Muscle of back (tissue), 11 donors: ENCODE measurements around the gene TIMM44. TPM values are rescaled to one million over a fixed set of nuclear protein-coding genes. Genes with fewer than 3 reads are reported as not detected.
A peak's percentile ranks its signal among the peaks of the same experiment; 100 is the strongest.

ENCODE experiments used
- DNase-seq, 3 donors: peaks; one replicate each; pipeline versions ENCODE4 v3.0.0 to v3.0.0-alpha.2; 2013
- polyA plus RNA-seq, 10 donors: library from polyadenylated mRNA; unstranded; fragments of 120-200 nt; gene quantifications; one replicate each; pipeline ENCODE4 v1.2.1, GENCODE V29; 2013; ENCODE audit not compliant: insufficient read length in 10 of 10

TIMM44 gene
- polyA plus RNA-seq, 10 donors = 34.7 to 49.3 (median 45.3) TPM

- no peak for DNase-seq
Observed at GRCh38 chr19:7916103-7916954, 27.1 kb downstream of the TIMM44 start.

- DNase-seq = no peak
Observed at GRCh38 chr19:7915250-7916102, 28.0 kb downstream of the TIMM44 start.

- DNase-seq = no peak
Observed at GRCh38 chr19:7914598-7915045, 28.8 kb downstream of the TIMM44 start, which contains the start of gene TGFBR3L. TGFBR3L (plus strand) TSS chr19:7914830.

GRCh38 chr19:7914099-7914498 is 29.4 kb downstream of the TIMM44 start:
- DNase-seq = no peak

GRCh38 chr19:7913652-7914051 is 29.8 kb downstream of the TIMM44 start:
- DNase-seq = no peak

- DNase-seq = no peak
Observed at GRCh38 chr19:7912697-7913564, 30.5 kb downstream of the TIMM44 start.

- DNase-seq = no peak
Observed at GRCh38 chr19:7912144-7912696, 31.2 kb downstream of the TIMM44 start.

GRCh38 chr19:7911508-7912143 is 31.8 kb downstream of the TIMM44 start:
- DNase-seq = no peak

- DNase-seq = no peak
Observed at GRCh38 chr19:7910321-7911161, 32.9 kb downstream of the TIMM44 start.

- no peak for DNase-seq
Observed at GRCh38 chr19:7909471-7910067, 33.9 kb downstream of the TIMM44 start.

GRCh38 chr19:7908742-7909461 is 34.6 kb downstream of the TIMM44 start:
- no peak for DNase-seq

GRCh38 chr19:7908078-7908699 is 35.3 kb downstream of the TIMM44 start:
- DNase-seq = no peak

- no peak for DNase-seq
Observed at GRCh38 chr19:7907544-7907943, 35.9 kb downstream of the TIMM44 start.

- no peak for DNase-seq
Observed at GRCh38 chr19:7907122-7907521, 36.3 kb downstream of the TIMM44 start.

GRCh38 chr19:7905859-7906258 is 37.6 kb downstream of the TIMM44 start:
- DNase-seq = peak in 1 of 3 donors; percentile 3

- DNase-seq = peak in 1 of 3 donors; percentile 9
Observed at GRCh38 chr19:7905268-7905667, 38.2 kb downstream of the TIMM44 start.

- DNase-seq = peak in 2 of 3 donors; percentile 49 to 77
Observed at GRCh38 chr19:7904074-7905020, 39.1 kb downstream of the TIMM44 start.
